ENCODE results near the gene COX20. TPM values are rescaled to one million over a fixed set of nuclear protein-coding genes. Genes with fewer than 3 reads are reported as not detected.
"Not testable (repeated sequence)": the region's sequence is repeated elsewhere in the genome, so short reads cannot be mapped to it uniquely, and the experiment has no call there.

Gene COX20
- 53.8 and 94.6 TPM in 2 replicates for total RNA-seq (2014; rRNA removed; shearing (Covaris generic))

- DNase-seq (ENCODE audit: low read depth): peak; percentile 96
These were observed at the start of gene COX20 for GRCh38 chr1:244835276-244836134. TSS of gene COX20 (plus strand) at chr1:244835658. CDS start at chr1:244835715, 57 bp downstream.

GRCh38 chr1:244788493-244789275 is 46.8 kb upstream of the COX20 start:
- no peak for DNase-seq (ENCODE audit: low read depth)

- DNase-seq (ENCODE audit: low read depth): no peak
These were observed 46.2 kb upstream of the COX20 start for GRCh38 chr1:244789276-244789580.

- DNase-seq (ENCODE audit: low read depth): no peak
These were observed 45.7 kb upstream of the COX20 start for GRCh38 chr1:244789731-244790130.

- no peak for DNase-seq (ENCODE audit: low read depth)
These were observed 44.4 kb upstream of the COX20 start for GRCh38 chr1:244791061-244791460.

GRCh38 chr1:244792188-244792850 is 43.1 kb upstream of the COX20 start:
- no peak for DNase-seq (ENCODE audit: low read depth)

- no peak for DNase-seq (ENCODE audit: low read depth)
These were observed 41.4 kb upstream of the COX20 start for GRCh38 chr1:244794071-244794470.

GRCh38 chr1:244794516-244794915 is 40.9 kb upstream of the COX20 start:
- not testable (repeated sequence) for DNase-seq (ENCODE audit: low read depth)

- peak; percentile 56 for DNase-seq (ENCODE audit: low read depth)
These were observed 38.6 kb upstream of the COX20 start for GRCh38 chr1:244796719-244797406.

GRCh38 chr1:244800821-244801220 is 34.6 kb upstream of the COX20 start:
- DNase-seq (ENCODE audit: low read depth): no peak

GRCh38 chr1:244801246-244801645 is 34.2 kb upstream of the COX20 start:
- DNase-seq (ENCODE audit: low read depth): peak; percentile 47

GRCh38 chr1:244802041-244802440 is 33.4 kb upstream of the COX20 start:
- DNase-seq (ENCODE audit: low read depth): no peak

GRCh38 chr1:244802556-244803239 is 32.8 kb upstream of the COX20 start:
- no peak for DNase-seq (ENCODE audit: low read depth)

GRCh38 chr1:244804841-244805240 is 30.6 kb upstream of the COX20 start:
- no peak for DNase-seq (ENCODE audit: low read depth)

- no peak for DNase-seq (ENCODE audit: low read depth)
These were observed 28.3 kb upstream of the COX20 start for GRCh38 chr1:244807138-244807537.

GRCh38 chr1:244810221-244810620 is 25.2 kb upstream of the COX20 start:
- DNase-seq (ENCODE audit: low read depth): no peak

- no peak for DNase-seq (ENCODE audit: low read depth)
These were observed 22.1 kb upstream of the COX20 start for GRCh38 chr1:244813327-244813726.

GRCh38 chr1:244815600-244816099 is 19.8 kb upstream of the COX20 start:
- DNase-seq (ENCODE audit: low read depth): no peak

- no peak for DNase-seq (ENCODE audit: low read depth)
These were observed 18.0 kb upstream of the COX20 start for GRCh38 chr1:244817415-244817894.

GRCh38 chr1:244820131-244820530 is 15.3 kb upstream of the COX20 start:
- DNase-seq (ENCODE audit: low read depth): no peak

GRCh38 chr1:244821134-244821533 is 14.3 kb upstream of the COX20 start:
- no peak for DNase-seq (ENCODE audit: low read depth)

All from Daoy (cell line).